ENCODE measurements around the gene ELOA.
"Not testable (repeated sequence)": the region's sequence is repeated elsewhere in the genome, so short reads cannot be mapped to it uniquely, and the experiment has no call there.

ELOA gene, protein sequence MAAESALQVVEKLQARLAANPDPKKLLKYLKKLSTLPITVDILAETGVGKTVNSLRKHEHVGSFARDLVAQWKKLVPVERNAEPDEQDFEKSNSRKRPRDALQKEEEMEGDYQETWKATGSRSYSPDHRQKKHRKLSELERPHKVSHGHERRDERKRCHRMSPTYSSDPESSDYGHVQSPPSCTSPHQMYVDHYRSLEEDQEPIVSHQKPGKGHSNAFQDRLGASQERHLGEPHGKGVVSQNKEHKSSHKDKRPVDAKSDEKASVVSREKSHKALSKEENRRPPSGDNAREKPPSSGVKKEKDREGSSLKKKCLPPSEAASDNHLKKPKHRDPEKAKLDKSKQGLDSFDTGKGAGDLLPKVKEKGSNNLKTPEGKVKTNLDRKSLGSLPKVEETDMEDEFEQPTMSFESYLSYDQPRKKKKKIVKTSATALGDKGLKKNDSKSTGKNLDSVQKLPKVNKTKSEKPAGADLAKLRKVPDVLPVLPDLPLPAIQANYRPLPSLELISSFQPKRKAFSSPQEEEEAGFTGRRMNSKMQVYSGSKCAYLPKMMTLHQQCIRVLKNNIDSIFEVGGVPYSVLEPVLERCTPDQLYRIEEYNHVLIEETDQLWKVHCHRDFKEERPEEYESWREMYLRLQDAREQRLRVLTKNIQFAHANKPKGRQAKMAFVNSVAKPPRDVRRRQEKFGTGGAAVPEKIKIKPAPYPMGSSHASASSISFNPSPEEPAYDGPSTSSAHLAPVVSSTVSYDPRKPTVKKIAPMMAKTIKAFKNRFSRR

DNA sequence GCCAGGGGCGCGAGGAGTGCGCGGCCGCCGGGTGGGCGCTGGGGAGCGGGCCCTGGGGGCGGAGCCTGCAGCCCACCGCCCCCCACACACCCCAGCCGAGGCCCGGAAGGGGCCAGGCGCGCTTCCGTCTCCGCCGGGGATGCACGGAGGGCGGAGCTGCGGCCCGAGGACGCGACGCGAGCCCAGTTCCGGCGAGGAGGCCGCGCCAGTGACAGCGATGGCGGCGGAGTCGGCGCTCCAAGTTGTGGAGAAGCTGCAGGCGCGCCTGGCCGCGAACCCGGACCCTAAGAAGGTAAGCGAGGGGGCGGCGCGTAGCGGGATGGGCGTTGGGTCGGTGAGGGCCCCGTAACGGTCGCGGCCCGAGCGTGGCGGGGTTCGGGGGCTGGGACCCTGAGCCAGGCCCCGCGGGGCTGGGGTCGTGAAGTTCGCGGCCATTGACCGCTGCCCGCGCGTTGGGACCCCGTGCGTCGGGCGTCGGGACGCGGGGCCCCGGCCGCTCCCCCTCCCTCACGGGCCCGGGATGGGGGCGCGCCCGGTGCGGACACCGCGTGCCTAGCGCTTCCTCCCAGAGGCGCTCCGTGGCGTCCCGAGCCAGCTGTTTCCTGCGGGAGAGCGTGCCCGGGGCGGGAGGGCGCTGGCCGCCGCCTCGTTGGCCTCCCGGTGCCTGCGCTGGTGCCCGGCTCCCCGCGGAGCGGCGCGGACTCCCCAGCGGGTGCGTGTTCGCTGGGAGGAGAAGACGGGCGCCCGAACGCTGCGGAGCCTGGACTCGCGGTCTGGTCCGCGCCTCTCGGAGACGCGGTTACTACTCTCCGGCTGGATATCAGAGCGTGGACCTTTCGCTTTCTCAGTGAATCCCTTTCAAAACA is at the start of gene ELOA:
Gene ELOA, plus strand, starts transcription at position 185 of the 866 bp plus-strand sequence. Its CDS starts 33 bp downstream, at position 218.
- no peak for FAIRE-seq

DNA sequence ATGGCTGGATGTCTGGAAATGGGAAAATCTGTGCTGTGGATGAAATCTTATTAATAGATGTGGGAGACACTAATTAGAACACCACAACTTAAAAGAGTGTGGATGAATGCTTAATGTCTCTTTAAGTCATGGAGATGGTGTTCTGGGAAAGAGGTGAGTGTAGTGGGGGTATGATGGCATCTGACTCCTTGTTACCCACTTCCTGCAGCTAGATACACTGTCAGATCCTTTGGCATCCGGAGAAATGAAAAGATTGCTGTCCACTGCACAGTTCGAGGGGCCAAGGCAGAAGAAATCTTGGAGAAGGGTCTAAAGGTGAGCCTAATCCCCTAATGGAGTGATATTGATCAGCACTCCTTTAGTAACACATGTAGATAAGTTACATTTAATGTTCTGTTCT is 49.7 kb upstream of the ELOA start:
- no peak for FAIRE-seq

DNA sequence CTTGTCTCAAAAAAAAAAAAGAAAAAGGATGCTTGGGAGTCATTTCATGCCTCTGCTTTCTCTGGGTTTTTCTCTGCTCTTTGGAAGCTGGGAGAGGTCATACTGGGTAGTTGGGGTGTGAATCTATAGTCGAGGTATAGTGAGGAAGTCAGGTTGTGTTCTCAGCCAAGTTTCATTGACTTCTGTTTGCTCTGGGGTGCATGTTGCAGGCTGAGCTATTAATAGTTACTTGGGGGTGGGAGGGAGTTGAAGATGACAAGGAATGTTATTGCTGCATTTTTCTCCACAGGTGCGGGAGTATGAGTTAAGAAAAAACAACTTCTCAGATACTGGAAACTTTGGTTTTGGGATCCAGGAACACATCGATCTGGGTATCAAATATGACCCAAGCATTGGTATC is 48.9 kb upstream of the ELOA start:
- no peak for FAIRE-seq

DNA sequence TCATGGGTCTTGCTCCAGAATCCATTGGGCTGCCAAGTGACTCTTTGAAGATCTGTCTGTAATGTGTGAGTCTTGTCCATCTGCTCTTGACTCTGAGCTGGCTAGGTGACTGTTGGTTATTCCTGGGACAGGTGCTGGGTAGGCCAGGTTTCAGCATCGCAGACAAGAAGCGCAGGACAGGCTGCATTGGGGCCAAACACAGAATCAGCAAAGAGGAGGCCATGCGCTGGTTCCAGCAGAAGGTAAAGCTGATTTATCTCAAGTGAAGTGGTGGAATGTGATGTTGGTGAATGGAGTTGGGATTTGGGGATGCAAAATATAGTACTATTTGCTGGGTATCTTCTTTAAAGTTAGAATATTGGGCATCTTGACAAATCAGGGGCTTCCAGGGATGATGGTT is 47.6 kb upstream of the ELOA start:
- no peak for FAIRE-seq

DNA sequence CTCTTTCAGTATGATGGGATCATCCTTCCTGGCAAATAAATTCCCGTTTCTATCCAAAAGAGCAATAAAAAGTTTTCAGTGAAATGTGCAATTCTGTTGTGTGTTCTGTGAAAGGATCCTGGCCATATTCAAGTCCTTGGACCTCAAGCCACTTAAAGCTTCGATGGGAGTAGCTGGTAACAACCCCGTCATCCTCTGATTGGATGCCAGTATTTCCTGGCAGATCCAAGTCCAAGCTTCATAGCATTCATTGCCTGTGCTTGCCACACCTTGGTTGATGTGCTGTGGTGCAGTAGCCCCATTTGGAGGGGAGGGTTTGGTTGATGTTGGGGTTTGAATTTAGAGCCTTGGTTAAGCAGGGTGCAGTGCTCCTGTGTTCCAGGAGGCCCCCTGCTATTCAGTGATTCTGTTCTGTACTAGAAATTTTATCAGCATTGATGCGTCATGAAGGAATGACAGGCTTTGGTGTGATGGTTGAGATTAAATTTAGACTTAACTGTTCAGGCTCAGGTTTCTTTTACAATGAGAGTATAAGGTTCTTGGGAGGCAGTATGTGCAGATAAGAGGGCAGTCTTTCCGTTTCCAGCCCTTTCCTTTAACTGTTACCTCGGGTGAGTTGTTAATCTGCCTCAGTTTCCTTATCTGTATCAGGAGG is 46.8 kb upstream of the ELOA start:
- no peak for FAIRE-seq

DNA sequence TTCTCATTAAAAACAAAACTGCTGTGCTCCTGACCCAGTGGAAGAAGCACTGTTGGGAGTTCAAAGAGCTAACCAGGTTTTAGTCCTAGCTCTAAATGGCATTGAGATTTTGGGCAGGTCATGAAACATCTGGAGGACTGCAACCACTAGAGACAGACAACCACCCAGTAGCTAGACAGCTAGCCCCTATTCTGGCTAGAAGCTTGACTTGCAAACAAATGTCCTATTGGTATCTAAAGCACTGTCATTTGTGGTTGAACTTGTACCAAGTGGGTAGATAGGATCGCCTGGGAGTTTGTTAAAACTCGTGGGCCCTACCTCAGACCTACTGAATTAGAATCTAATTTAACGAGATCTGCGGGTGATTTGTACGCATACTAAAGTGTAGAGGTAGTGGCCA is 44.8 kb upstream of the ELOA start:
- FAIRE-seq = no peak

DNA sequence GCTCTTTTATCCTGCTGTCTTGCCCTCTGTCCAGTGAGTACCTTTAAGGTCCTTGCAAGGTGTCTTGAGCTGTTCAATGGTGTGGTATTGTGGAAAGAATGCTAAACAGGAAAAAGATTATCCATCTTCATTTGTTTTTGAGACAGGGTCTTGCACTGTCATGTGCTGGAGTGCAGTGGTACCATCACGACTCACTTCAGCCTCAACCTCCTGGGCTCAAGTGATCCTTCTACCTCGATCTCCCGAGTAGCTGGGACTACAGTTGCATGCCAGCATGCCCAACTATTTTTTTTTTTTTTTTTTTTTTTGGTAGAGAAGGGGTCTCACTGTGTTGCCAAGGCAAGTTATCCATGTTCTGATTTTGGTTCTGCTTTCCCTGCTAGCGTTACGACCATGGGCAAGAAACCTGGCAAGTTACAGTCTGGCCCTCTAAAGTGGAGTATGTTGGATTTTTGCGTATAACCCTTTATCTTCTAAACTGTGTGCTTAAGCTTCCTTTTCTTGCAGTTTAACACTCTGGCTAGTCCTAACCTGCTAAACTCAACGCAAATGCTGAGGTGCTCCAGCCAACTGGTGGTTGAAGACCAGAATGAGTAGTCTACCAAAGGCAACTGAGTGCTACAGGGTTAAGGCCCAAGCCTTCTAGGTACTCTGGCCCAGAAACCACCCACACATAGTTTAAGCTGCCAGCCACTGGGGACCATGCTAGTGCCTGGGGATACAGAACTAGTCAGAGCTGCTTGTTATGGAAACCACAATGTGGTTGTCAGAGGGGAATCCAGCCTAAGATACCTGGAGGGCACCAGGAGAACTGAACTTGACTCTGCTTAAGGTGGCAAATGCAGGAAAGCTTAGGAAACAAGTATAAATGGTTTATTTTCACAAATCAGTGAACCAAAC is 43.7 kb upstream of the ELOA start:
- no peak for FAIRE-seq

DNA sequence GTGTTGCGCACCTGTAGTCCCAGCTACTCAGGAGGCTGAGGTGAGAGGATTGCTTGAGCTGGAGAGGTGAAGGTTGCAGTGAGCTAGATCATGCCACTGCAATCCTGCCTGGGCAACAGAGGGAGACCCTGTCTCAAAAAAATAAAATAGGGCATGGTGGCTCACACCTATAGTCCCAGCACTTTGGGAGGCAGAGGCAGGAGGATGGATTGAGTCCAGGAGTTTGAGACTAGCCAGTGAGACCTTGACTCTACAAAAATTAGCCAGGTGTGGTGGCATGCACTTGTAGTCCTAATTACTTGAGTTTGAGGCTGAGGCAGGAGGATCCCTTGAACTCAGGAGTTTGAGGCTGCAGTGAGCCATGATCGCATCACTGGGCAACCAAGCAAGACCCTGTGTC is 42.0 kb upstream of the ELOA start:
- FAIRE-seq = no peak

DNA sequence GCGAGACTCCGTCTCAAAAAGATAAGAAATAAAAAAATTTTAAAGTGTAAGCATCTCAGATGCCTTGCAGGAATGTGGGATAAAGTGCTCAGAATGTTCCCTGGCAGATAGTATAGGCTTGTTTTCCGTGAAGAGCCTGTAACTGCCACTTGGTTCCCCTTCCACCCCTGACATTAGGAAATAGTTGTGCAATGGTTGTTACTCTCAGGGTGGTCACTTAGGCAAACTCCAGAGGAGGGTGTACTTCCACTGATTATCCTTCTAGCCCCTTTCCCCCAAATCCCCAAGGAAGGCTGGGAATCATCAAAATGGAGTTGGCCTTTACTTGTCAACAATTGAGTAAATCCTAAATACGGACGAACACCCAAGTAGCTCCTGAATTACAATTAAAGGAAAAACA is 41.3 kb upstream of the ELOA start:
- FAIRE-seq = no peak

DNA sequence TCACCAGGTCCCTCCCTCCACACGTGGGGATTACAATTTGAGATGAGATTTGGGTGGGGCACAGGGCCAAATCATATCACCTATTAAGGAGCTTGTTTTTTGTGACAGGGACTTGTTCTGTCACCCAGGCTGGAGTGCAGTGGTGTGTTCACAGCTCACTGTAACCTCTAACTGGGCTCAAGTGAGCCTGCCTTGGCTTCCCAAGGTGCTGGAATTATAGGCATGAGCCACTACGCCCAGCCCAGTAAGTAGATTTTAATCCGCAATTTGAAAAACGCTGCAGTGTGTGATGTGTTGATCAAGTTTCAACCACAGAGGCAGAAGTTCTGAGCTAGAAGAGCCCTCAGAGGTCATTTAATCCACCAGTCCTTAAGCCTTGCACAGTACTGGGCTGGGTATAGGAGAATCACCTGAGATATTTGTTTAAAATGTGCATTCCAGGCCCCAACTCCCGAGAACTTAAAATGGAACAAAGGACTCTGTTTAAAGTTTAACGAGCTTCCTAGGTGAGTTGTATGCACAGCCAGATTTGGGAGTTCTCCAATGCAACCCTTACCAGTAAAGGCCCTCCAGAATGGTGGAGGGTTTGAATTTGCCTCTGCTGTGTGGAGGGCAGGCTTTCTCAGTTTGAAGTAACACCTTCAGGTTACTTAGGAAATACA is 38.3 kb upstream of the ELOA start:
- no peak for FAIRE-seq

DNA sequence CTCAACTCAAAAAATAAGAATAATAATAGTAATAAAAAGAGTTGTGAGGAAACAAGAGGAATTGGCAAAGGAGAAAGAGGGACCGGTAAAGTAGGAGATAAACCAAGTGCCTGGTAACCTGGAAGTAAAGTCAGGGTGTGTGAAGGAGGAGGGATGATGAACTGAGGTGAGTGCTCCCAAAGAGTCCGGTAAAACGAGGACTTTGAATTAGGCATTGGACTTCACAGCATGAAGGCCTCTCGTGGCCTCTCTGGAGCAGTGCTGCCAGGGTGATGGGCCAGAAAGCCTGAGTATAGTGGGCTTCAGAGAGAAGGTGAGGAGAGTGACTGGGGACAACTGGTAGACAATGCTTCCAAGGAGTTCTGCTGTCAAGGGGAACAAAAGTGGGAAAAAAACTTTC is 34.0 kb upstream of the ELOA start:
- no peak for FAIRE-seq

DNA sequence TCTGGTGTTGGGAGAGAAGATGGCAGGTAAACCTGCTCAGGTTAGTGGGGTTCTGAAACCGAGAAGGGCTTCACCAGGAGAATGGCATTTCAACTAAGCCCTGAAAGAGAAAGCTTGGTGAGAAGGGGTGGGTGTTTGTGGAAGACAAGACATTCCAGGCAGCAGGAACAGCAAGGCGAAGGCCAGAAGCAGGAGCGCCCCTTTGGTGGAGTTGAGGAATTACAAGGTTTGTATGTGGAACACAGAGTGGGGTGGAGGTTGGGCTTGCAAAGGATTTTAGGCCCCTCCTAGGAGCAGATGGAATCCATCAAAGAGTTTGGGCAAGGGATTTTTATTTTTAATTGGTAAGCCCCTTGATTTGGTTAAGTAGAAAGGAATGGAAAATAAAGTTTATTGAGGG is 24.8 kb upstream of the ELOA start:
- FAIRE-seq = no peak

DNA sequence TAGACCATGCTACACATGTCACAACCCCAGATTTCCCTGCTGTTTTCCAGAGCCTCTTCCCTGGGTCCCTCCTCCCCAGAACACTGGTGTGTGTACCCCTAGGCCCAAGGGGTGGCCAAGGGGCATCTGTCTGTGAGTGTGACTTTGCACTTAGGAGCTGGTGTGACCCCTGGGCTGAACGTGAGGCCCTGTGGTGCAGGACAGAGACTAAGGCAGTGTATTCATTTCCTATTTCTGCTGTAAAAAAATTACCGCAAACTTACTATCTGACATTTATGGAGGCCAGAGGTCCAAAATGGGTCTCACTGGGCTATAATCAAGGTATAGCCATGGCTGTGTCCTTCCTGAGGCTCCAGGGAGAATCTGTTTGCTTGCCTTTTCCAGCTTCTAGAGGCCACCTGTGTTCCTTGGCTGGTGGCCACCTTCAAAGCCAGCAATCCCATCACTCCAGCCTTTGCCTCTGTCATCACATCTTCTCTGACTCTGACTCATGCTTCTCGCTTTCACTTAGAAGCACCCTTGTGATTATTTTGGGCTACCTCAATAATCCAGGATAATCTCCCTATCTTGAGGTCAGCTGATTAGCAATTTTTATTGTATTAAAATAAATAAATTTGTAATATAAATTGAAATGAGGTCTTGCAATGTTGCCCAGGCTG is 24.0 kb upstream of the ELOA start:
- FAIRE-seq = no peak

DNA sequence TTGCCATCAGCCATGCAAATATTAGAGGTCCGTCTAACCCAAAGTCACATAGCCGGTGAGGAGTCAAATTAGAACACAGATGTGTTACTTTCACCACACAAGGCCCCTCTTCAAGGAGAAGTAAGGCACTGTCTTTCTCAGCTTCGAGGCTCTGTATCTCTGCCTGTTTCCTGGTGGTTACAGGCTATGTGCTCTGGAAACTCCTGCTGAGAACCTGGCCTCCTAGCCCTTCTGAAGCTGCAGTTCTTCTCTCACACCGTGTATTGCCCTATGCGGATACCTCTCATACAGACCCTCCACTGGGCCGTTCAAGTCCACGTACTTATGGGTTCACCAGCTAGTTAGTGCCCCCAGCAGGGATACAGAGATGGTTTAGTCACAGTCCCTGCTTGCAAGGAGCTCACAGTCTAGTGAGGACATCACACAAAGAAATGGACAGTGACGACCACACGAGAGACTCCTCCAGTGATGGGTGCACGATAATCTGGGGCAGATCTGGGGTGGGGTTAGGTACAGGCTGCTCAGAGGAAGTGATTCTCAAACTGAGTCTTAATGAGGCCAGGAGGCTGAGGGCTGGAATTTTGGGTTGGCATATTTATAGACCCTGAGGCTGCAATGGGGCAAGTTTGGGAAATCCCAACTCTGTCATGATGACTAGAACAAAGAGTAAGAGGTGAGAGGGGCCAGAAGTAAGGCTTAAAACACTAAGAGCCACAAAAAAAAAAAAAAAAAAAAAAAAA is 22.8 kb upstream of the ELOA start:
- FAIRE-seq = no peak

DNA sequence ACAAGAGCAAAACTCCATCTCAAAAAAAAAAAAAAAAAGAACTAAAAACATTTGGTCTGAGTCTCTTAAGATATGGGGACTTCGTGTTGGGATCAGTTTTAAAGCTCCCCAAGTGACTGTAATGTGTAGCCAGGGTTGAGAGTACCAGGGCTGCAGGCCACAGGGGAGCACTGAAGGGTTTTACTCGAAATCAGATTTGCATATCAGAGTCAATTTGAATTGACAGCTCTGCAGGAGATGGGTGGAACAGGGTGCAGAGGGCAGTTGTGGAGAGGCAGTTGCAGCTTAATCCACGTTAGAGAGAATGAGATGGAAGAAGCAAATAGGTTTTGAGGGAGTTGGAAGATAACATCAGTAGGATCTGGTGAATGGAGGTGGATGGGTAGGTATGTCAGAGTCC is 20.6 kb upstream of the ELOA start:
- no peak for FAIRE-seq

DNA sequence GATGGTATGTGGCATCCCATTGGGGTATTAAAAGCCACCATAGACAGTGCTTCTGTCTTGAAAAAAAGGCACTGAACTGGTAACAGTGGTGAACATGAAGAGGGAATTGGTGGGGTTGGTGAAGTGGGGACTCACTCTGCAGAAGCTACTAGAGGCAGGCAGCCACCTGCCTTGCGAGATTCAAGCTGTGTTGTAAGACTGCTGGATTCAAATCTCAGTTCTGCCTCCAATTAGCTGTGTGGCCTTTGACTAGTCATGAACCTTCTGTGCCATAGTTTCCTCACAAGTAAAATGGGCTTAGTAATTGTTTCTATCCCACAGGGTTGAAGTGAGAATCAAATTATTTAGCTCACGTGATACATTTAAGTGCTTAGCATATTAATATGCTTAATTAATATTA is 16.6 kb upstream of the ELOA start:
- no peak for FAIRE-seq

DNA sequence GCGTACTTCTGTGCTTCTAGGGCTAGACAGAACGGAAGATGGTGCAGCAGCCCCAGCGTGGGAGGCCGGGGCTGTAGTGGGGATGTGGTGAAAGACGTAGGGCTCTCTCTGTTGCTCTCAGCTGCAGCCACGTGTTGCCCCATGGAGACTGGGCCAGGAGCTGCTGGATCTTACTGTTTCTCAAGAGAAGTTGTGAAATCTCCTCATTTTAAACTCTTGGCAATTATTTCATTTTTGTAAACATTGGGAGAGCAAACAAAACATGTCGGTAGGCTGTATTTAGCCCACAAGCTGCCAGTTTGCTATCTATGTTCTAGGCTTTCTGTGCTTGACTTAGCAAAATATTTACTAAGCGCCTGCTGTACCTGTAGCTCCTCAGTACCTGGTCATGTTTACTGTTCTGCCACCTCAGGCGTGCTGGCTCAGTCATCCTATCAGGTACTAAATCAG is 15.9 kb upstream of the ELOA start:
- no peak for FAIRE-seq

DNA sequence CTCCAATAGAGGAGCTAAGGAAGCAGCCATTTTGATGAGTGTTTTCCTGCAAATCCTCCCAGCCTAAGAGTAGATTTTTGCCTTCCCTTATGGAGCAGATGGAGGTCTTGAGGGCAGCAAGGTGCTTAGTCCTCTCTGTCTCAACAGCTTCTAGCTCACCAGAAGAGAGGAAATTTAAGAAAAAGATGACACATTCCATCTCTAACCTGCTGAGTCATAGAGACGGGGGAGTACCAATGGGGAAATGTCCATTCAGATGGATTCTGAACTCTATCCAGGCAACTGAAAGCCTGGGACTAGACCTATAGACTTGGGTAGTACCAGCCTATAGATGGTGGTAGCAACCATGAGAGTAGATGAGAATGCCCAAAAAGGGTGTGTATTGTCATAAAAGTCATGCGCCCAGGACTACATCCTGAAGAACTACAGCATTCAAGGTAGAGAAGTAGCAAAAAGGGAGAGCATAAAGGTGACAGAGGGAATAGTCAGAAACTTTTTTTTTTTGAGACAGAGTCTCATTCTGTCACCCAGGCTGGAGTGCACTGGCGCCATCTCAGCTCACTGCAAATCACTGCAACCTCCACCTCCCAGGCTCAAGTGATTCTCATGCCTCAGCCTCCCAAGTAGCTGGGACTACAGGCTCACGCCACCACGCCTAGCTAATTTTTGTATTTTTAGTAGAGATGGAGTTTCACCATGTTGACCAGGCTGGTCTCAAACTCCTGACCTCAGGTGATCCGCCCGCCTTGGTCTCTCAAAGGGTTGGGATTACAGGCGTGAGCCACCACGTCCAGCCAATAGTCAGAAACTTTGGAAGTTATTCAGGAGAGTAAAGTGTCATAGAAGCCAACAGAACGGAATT is 10.7 kb upstream of the ELOA start:
- FAIRE-seq = no peak

DNA sequence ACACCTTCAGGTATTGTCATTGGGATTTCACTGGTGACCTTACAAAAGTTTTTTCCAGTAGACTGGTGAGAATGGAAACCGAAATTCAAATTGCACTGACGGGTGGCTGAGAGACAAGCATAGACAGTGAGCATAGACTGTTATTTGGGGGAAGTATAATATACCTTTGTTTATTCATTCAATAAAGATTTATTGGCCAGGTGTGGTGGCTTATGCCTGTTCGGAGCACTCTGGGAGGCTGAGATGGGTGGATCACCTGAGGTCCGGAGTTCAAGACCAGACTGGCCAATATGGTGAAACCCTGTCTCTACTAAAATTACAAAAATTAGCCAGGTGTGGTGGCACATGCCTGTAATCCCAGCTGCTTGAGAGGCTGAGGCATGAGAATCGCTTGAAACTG is 10.0 kb upstream of the ELOA start:
- not testable (repeated sequence) for FAIRE-seq
